GM18511 (cell line): ENCODE results near the gene MYO15B.
"Not testable (repeated sequence)": the region's sequence is repeated elsewhere in the genome, so short reads cannot be mapped to it uniquely, and the experiment has no call there.

ENCODE experiments used
- ATAC-seq: cut with Tn5 transposase; IDR thresholded peaks from one replicate; pipeline ENCODE4 v1.9.1; 2021; ENCODE audit warnings: mild to moderate bottlenecking, moderate library complexity; ENCODE audit not compliant: unreplicated experiment

MYO15B gene

DNA sequence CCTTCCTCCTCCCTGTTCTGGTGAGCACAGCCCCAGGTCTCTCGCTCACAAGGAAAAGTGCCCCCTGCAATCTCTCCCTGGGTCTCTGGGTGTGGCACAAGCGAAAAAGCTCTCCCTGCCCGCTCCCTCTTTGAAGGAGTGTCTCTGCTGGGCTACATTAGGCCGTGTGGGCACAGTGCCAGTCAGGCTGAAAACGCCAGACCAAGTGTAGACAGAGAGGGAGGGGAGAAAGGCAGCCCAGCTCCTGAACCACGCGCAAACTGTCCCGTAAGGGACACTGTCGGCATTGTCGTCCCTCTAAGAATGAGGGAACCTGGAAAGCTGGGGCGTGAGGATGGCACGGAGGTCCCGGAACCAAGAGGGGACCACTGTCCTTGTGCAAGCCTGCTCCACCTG lies 49.5 kb downstream of the MYO15B start:
- ATAC-seq: no peak

DNA sequence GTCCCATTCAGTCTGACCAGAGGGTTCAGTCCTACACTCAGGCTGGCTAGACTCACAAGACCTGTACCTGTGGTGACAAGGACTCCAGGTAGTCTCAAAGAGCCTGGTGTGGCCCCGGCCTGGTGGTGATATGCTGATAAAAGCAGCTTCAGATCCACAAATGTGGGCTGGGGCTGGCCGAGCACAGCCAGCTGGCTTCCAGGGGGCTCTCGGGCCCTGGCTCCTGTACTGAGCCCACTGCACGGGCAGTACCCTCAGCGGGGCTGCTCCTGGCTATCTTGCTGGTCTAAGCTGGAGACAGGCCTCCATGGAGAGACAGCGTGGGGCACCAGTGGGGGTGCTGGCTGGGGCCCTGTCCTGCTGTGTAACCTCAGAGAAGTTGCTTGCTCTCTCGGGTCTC lies 50.0 kb downstream of the MYO15B start:
- no peak for ATAC-seq

DNA sequence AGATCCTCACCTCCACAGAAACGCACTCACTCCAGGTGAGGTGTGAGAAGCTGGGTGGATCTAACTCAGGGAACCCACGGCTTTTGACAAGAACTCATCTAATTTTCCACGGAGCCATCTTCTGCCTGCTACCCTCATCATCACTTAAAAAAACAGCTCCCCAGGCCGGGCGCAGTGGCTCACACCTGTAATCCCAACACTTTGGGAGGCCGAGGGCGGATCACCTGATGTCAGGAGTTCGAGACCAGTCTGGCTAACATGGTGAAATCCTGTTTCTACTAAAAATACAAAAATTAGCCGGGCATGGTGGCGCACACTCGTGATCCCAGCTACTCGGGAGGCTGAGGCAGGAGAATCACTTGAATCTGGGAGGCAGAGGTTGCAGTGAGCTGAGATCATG lies 50.4 kb downstream of the MYO15B start:
- ATAC-seq: not testable (repeated sequence)

DNA sequence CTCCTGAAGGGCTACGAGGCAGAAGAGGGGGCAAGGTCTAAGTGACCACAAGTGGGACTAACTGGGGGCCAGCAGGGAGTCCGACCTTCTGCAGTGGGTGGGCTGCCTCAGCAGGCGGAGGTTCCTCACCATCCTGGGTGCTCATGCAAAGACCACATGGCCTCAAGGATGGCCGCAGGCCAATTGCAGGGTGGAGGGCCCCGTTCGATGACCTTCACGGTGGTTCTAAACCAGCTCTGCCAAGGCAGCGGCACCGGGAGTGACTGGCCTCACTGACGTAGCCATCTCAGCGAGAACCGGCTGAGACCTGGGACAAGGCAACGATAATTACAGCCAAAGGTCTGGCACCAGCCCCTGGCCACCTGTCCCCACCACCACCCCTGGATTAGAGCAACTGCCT lies 51.3 kb downstream of the MYO15B start:
- ATAC-seq: no peak

DNA sequence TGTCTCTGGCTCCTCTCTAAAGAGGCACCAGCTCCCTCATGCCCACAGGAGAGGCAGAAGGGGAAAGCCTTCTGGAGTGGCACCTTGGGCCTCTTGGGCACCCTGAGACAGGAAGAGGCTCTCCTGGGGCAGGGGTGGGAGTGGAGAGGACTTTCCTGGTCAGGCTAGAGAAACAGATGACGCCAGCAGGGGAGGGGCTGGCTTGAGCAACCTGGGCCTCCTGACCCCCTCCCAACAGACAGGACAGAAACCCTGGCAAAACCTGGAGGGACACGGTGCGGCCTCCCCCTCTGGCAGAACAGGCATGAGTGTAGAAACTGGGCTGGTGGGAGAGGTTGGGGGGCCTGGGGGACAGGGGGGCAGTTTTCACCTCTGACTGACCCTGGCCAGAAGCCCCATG lies 51.7 kb downstream of the MYO15B start:
- no peak for ATAC-seq

DNA sequence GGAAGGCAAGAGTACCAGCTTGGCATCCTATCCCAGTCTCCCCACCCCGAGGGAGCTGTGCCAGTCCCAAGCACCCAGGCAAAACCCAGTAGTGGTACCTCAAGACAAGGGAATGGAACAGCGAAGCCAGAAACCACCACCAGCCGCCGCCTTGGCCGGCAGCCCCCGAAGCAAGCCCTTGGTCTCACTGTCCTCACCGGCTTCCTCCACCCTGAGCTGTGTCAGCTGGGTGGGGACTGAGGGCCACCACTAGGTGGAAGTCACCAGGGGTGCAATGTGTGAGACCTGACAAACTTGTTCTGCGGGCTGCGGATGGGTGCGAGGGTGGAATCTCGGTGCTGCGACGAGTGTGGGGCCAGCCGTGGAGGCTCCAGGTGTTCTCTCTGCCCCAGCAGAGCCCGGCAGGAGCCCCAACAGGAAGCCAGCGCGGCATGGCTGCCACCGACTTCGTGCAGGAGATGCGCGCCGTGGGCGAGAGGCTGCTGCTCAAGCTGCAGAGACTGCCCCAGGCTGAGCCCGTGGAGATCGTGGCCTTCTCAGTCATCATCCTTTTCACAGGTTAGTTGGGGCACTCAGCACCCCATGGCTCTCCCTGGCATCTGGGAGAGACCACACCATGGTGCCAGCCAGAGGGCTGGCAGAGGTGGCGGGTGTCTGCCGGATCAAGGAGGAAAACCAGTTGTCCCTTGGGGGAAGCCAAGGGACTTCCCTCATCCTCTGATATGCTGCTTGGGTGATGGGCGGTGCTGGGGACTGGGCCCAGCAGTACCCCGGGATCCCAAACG lies 52.4 kb downstream of the MYO15B start:
- ATAC-seq: no peak

DNA sequence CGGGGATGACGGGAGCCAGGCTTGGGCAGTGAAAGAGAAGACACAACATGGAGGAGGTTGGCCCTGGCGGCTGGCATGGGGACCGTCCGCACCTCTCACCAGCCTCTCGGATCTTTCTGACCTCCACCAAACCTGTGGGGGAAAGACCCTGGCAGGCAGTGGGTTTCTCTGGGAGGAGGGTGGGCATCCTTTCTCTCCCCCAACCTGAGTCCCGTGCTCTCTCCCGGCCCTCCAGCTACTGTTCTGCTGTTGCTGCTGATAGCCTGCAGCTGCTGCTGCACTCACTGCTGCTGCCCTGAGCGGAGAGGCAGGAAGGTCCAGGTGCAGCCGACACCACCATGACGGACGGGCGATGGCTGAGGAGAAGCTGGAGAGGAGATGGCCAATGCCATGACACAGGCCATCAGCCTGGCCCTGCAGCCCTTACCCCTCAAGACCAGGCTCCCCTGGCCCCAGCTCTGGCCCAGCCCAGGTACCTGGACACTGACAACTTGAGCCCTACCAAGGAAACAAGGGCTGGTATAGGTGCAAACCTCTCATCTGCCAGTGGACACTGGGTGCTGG lies 53.0 kb downstream of the MYO15B start:
- no peak for ATAC-seq

DNA sequence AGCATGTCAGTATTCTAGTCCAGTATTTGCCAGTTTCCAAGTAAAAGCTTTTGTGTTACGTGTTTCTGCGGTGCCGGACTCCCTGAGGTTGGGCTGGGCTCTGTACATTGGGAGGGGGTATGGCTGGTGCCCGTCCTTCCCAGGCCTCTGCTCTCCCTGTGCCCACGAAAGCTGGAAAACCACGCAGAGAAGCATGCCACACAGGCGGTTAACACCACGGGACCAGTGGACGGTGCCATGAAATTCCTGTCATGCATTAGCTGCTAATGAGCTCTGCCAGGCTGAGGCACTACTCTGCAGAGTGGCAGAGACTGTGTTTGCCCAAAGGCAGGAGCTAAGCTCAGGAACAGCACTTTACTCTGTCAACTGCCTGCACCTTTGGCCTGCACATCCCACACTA lies 53.7 kb downstream of the MYO15B start:
- ATAC-seq: no peak

DNA sequence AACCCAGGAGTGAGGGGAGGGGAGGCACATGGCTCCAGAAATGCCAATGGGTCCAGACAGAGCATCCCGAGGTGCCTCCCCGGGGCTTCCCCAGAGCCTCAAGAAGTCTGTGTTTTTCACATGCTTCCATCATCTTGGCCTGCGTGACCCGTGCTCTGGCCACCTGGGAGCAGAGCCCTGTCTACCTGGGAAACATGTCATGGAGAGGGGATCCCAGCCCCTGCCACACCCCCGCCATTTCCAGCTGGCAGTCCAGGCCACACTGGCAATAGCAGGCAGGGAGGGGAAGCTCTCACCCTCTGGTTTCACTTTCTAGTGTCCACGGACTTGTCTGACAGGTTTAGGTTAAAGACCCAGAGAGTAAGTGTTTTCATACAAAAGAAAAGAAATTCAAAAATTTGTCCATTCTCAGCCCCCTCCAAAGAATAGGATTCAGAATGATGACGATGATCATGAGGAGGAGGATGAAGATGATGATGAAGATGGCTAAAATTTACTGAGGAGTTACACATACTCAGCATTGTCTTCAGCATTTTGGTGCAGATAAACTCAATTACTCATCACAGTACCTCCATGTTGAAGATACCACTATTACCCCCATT lies 54.7 kb downstream of the MYO15B start:
- ATAC-seq: no peak

DNA sequence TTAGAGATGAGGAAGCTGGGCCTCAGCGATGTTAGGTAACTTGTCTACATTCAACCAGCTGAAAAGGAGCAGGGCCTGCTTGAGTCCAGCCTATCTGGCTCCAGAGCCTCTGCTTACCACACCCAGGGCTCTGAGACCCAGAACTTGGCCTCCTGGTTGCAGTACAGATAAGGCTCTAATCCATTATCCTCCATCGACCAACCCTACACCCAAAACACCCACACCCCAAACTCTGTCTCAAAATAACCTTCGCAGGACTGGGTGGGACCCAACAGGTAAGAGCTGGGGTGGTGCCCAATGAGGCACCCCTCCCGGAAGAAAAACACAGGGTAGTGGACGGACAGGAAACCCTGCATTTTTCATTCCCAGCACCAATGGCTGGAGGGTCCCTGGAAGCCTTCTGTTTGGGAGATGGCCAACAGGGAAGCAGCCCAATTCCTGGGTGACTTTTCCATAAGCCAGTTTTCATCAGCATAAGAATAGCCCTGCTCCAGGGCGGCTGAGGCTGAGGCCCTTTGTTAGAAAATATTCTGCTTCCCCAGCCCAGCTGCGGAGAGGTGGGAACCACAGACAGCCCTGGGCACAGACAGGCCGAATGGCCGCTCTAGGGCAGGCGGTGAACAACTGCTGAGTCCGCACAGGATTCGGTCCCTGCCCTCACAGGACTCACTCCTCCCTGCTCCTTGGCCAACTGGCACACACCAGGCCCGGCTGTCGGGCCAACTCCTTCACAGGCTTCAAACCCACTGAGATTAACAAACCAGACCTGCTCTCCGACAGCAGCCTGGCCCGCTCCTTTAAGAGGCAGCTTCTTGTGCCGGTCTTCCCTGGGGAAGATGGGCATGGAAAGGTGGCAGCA lies 55.4 kb downstream of the MYO15B start:
- no peak for ATAC-seq

DNA sequence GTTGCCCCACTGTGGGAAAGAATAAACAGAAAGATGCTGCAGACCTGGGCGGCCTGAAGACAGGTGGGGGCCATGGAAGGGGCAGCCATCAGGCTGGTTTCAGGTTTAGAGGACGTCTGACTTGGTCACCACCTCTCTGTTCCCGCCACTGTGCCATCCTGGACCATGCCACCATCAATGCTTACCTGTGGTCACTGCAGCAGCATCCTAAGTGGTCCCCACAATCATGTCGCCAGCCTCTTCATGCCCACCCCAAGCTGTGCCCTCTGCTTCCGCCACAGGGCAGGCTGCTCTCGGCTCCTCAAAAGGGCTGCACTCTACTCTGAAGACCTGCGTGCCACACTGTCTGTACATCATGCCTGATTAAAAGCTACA lies 56.0 kb downstream of the MYO15B start:
- no peak for ATAC-seq

DNA sequence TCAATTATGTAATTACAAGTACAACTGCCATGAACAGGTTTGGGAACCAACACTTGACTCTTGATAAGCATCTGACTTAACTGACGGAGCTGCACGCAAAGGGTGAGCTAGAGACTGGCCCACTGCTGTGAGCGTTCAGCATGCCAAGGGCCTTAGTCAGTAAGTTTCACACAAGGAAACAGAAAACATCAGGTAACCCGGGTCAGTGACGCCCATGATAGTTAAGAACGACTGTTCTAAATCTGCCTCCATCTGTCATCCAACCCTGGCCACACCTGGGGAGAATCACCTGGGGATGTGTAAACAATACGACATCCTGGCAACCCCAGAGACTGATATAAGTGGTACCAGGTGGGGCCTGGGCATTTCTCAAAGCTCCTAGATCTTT lies 57.9 kb downstream of the MYO15B start:
- ATAC-seq: peak; percentile 13

DNA sequence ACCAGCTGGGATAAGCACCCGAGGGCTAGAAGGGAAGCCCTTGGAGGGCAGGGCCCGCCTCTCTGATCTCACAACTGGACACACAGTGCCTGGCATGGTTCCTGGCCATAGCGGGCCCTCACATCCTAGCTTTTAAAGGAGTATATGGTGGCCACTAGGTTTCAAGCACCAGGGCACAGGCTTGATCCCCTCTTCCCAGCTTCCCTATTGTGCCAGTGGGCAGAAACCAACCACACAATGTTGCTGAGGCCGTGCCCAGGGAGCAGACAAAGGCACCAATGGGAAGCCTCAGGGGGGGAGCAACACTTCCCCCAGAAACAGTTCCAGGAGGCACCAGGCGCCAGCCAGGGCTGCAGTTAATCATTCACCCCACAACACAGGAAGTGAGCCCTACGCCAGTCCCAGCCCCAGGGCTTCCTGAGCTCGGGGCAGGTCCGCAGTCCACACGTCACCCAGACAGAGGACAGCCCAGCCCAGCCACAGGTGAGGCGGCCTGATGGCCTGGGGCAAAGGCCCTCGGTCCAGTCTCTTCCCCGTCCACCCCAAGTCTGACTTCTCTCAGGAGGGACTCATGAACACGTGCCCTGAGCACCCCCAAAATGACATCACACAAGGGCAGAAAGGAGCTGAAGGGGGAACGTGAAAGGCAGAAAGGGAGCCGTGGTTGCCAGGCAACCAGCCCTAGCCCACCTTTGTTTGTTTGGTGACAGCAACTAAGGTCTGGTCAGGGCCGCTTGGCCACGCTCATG lies 58.5 kb downstream of the MYO15B start:
- peak; percentile 95 for ATAC-seq

DNA sequence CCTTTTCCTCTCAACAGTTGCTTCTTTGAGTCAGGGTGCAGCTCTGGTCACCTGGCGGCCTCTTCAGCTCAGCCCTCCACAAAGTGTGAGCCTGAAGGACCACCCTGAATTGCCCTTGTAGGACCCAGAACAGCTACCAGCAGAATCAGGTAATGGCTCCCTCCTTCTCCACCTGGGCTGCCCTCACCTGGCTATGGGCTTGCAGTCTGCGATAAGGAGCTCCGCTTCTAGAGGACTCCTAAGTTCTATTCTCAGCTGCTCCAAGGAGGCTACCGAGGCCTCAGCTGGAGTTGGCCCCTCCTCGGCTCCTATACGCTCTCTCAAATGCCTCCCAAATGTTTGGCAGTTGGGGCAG lies 59.0 kb downstream of the MYO15B start:
- ATAC-seq: no peak

DNA sequence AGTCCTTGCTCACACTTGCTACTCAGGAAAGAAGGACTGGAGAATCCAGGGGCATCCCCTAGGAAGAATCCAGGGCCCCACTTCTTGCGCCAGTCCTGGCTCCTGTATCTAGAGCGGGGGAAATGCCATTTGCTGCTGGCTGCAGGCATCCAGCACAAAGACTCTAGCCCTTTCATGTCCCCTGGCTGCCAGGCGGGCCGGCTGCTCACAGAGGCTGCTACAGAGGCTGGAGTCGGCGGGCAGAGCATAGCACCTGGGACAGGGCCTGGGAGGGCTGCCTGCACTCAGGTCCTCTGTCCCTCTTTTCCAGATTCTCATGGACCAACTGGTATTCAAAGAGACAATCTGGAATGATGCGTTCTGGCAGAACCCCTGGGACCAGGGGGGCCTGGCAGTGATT lies 59.5 kb downstream of the MYO15B start:
- no peak for ATAC-seq

DNA sequence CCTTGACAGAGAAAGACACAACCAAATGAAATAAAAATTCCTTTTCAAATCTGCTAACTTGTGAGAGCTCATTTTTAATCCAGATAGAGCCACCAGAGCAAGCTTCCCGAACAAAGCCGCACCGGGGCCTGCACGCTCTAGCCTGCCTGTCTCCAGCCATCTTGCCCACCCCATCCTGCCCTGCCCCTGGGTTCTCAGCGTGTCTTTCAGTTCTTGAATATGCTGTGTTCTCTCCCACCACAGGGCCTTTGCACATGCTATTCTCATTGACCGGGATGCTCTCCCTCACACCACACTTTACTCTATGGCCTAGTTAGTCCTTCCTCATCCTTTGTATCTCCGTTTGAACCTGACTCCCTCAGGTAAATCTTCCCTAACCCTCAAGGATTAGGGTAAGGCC lies 60.3 kb downstream of the MYO15B start:
- ATAC-seq: no peak

DNA sequence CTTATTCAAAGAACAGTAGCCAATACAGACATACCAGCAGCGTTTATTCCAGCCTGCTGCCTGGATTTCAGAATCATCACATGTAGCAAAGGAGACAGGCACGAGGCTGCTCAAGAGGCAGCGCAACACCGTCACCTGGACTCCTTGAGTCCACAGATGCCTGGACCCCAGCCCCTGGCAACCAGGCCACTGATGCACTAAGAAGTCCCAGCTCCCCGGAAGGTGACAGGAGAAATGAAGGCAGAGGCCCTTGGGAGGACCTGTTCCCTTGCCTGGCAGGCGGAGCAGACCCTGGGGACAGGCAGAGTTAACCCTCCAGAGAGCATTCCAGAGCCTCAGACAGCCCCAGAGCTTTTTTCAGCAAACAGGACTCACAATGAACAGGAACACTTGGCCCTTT lies 62.1 kb downstream of the MYO15B start:
- no peak for ATAC-seq

DNA sequence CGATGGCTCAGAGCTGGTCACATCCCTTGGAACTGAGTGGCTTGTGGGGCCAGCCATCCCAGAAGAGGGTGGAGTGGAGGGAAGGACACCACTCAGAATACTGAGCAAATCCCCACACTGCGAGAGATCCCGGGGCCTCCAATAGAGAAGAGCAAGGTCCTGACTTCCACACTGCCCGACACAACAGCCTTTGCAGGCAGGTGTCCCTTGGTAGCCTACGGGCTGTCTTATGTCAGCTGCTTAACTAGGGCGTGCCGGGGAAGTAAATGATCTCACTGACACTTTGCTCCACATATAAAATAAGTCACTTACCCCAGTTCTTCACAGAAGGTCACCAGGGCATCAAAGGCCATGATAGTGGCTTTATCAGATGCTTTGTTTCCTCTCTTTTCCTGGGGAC lies 63.3 kb downstream of the MYO15B start:
- ATAC-seq: no peak

DNA sequence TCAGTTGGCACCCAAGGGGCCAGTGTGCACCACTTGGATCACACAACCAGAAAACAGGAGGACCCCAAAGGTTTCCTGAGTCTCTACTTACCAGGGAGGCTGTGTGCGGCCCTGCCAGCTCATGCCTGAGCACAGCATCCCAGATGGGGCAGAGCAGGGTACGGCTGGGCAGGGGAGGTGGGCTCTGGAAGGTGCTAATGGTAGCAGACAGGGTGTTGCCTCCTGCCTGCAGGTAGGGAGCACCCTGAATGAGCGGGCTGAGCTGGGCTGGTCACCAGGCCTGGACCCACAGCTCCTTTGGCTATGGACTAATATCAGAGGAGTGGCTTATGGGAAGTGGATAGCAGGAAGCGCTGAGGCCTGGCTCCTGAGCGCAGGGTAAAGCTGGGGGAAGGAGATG lies 64.7 kb downstream of the MYO15B start:
- ATAC-seq: no peak

DNA sequence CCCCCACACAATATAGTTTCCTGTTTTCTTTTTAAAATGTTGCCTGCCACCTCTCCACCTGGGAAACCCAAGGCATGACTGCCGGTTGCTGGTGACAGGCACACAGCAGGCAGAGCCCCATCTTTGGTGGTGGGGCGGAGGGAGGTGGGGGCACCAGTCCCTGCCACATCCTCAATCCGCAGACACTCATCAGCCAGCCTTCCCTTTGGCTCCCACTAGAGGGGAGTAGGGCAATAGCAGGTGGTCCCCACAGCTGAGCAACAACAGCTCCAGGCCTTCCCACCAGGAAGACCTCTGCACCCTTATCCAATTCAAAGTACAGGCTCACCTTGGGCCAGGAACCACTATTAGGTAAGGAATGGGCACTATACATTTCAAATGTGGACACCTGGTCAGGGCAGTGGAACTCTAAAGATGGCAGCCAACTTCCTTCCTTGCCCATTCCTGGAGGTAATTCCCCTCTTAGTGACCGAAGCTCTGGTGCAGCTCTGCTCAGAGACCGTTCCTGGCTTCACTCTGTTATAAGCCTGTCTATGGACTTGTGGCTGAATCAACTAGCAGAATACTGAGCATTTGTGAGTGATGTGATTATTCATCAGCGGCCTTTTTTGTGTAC lies 65.4 kb downstream of the MYO15B start:
- ATAC-seq: no peak

DNA sequence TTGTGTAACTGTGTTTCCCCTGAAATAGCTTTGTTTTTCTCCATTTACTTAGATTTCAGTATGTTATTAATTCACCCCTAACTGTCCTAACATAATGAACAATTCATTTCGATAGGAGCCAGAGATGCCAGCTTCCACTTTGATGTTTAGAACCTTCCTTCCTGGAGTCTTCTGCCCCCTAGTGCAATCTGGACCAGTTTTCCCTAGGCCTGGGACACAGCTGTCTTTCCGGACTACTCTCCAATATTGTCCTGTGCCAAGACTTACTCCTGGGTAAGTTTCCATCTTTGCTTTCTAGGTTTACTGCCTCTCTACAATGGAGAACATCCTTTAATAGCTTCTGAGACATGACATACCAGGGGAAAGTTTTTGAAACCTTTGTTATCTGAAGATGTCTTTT lies 66.6 kb downstream of the MYO15B start:
- no peak for ATAC-seq
